Measurements from ENCODE around the gene KIF5A. TPM values are rescaled to one million over a fixed set of nuclear protein-coding genes. Genes with fewer than 3 reads are reported as not detected.
A peak's percentile ranks its signal among the peaks of the same experiment; 100 is the strongest.

Gene KIF5A
- total RNA-seq, 4 donors from 2014 or later = 0.35 to 2.5 (median 1.4) TPM

GRCh38 chr12:57620245-57620935 is 70.5 kb downstream of the KIF5A start:
- H3K9me3 ChIP-seq = no peaks in the 10 kb centered on the region
- H3K4me1 ChIP-seq = peaks cover 3 to 23% (median 12%) of the 10 kb centered on the region in 4 donors
- no peaks in the 10 kb centered on the region for H3K36me3 ChIP-seq
- TF ChIP-seq POLR2A (IDR thresholded peaks at IDR 0.05) = no peak
- TF ChIP-seq, protein P1, sequence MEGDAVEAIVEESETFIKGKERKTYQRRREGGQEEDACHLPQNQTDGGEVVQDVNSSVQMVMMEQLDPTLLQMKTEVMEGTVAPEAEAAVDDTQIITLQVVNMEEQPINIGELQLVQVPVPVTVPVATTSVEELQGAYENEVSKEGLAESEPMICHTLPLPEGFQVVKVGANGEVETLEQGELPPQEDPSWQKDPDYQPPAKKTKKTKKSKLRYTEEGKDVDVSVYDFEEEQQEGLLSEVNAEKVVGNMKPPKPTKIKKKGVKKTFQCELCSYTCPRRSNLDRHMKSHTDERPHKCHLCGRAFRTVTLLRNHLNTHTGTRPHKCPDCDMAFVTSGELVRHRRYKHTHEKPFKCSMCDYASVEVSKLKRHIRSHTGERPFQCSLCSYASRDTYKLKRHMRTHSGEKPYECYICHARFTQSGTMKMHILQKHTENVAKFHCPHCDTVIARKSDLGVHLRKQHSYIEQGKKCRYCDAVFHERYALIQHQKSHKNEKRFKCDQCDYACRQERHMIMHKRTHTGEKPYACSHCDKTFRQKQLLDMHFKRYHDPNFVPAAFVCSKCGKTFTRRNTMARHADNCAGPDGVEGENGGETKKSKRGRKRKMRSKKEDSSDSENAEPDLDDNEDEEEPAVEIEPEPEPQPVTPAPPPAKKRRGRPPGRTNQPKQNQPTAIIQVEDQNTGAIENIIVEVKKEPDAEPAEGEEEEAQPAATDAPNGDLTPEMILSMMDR (IDR thresholded peaks at IDR 0.05) = no peak
- H3K27me3 ChIP-seq = peaks cover 0 to 25% of the 10 kb centered on the region in 2 donors
- DNase-seq = no peak
- H3K4me3 ChIP-seq = peak overlapping the region in 3 of 4 donors; percentile 39 to 52 (median 46)
- H3K27ac ChIP-seq = no peak overlapping the region

DNA sequence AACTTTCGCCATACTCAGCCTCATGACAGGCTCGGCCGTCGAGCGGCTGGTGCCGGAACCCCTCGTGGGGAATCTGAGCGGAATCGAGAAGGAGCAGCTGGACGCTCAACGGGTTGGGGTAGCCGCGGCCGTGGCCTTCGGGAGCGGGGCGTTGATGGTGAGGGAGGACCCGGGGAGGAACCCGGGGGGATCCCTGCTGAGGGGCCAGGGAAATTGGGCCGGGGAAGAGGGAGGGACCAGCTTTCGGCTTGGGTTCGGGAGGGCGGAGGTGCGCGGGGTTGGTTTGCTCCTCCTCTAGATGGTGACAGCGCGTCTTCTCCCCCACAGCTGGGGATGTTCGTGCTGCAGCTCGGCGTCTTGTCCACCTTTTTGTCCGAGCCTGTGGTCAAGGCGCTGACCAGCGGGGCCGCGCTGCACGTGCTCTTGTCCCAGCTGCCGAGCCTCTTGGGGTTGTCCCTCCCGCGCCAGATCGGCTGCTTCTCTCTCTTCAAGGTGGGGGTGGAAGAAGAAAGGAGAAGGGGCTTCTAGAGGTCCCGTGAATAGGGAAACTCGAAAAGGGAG is 71.2 kb downstream of the KIF5A start:
- Histone ChIP-seq H3K9me3 (no peaks in the 10 kb centered on the region), H3K27ac (no peak overlapping the region), H3K27me3 (peaks cover 0 to 25% of the 10 kb centered on the region in 2 donors), H3K4me3 (peak overlapping the region; percentile 1 to 52 (median 42)), H3K36me3 (no peaks in the 10 kb centered on the region), H3K4me1 (peaks cover 3 to 23% (median 12%) of the 10 kb centered on the region in 4 donors)
- no peak for DNase-seq
- TF ChIP-seq, protein P1 (IDR thresholded peaks at IDR 0.05) = no peak
- no peak for TF ChIP-seq POLR2A (IDR thresholded peaks at IDR 0.05)

DNA sequence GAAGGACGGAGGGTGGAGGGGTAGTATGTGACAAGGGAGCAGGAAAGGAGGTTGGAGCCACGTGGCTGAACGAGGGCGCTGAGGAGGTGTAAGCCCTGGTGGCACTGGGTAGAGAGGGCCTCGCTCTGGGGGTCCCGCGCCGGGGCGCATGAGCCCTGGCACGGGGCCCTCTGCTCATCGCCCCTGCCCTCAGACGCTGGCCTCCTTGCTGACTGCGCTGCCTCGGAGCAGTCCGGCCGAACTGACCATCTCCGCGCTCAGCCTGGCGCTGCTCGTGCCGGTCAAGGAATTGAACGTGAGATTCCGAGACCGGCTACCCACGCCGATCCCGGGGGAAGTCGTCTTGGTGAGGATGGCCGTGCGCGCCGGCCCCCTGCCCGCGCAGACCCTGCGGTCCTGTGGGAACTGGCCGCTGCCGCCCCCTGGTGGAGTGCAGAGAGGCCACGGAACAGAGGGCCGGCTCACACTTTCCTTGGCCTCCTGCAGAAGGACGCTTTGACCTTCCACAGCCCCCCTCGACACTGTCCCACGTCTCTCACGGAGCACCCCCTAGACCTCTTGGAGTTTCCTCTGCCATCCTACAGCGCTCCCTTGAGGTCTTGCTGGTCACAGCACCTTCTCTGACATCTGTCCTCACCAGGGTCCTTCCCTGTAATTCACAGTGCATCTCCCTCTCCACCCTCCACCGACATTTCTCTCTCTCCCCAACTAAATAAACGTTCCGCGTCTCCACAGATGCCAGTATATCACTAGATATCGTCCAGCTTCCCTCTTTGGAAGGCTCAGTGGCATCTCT is 71.9 kb downstream of the KIF5A start:
- Histone ChIP-seq H3K9me3 (no peaks in the 10 kb centered on the region), H3K27me3 (peaks cover 0 to 25% of the 10 kb centered on the region in 2 donors), H3K36me3 (no peaks in the 10 kb centered on the region), H3K27ac (no peak overlapping the region), H3K4me3 (peak overlapping the region; percentile 1 to 52 (median 42)), H3K4me1 (peaks cover 3 to 23% (median 12%) of the 10 kb centered on the region in 4 donors)
- TF ChIP-seq, protein P1 (IDR thresholded peaks at IDR 0.05) = peak; percentile 62 to 88 (median 80)
- no peak for TF ChIP-seq POLR2A (IDR thresholded peaks at IDR 0.05)
- peak; percentile 55 to 79 (median 75) for DNase-seq

DNA sequence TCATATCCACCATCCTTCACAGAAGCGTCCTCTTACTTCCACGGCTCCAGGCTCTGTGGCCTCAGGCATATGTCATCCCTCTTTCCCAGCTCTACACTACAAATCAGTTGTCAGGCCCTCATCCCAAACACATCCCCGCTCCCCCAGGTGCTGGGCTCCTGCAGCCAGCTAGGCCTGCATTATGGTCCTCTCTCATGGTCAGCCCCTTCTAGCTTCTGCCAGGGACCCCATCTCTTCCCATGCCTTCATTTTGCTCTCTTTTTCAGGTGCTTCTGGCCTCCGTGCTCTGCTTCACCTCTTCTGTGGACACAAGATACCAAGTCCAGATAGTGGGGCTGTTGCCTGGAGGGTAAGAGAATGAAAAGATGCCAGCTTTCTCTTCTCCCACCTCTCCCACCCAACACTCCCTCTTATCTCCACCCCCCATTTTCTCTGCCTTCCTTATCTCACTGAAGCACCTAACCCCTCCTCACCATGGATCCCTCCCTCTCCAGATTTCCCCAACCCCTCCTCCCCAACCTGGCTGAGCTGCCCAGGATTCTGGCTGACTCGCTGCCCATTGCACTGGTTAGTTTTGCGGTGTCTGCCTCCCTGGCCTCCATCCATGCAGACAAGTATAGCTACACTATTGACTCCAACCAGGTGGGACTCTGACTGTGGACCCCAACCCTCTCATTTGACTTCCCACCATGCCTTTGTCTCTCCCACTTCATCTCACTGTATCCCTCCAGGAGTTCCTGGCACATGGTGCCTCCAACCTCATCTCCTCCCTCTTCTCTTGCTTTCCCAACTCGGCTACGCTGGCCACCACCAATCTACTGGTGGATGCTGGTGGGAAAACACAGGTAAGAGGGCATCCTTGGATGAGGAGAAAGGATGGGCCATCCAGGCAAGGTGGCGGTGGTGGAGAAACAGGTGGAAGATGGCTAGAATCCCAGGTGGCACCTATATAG is 72.7 kb downstream of the KIF5A start:
- Histone ChIP-seq H3K27me3 (peaks cover 0 to 28% of the 10 kb centered on the region in 2 donors), H3K9me3 (no peaks in the 10 kb centered on the region), H3K4me1 (peaks cover 3 to 27% (median 14%) of the 10 kb centered on the region in 4 donors), H3K4me3 (no peak overlapping the region), H3K27ac (no peak overlapping the region), H3K36me3 (no peaks in the 10 kb centered on the region)
- no peak for TF ChIP-seq POLR2A (IDR thresholded peaks at IDR 0.05)
- TF ChIP-seq, protein P1 (IDR thresholded peaks at IDR 0.05) = no peak
- no peak for DNase-seq

- Histone ChIP-seq H3K9me3 (no peaks in the 10 kb centered on the region), H3K4me3 (no peak overlapping the region), H3K27me3 (peaks cover 0 to 36% of the 10 kb centered on the region in 2 donors), H3K27ac (no peak overlapping the region), H3K36me3 (no peaks in the 10 kb centered on the region), H3K4me1 (peaks cover 3 to 33% (median 15%) of the 10 kb centered on the region in 4 donors)
- no peak for DNase-seq
- no peak for TF ChIP-seq POLR2A (IDR thresholded peaks at IDR 0.05)
- TF ChIP-seq, protein P1 (IDR thresholded peaks at IDR 0.05) = no peak
Measured at GRCh38 chr12:57623385-57623784, 73.5 kb downstream of the KIF5A start.

All from Peyer's patch (tissue), 4 donors.